K562 (cell line): ENCODE data around the gene TBRG4. TPM values are rescaled to one million over a fixed set of nuclear protein-coding genes. Genes with fewer than 3 reads are reported as not detected.

ENCODE experiments used
- ATAC-seq: fragments of 200-7000 bp; cut with Tn5 transposase; 3 replicates; pipeline ENCODE4 v1.9.1; 2020; ENCODE audit warnings: moderate library complexity
- BruUV-seq: library from RNA; stranded (reverse); fragments of 400-500 nt; replicated peaks from 2 replicates; lab custom pipeline; 2021; lab: Mats Ljungman, UMichigan
- CTCF ChIA-PET: fragments of 300-600 bp; formaldehyde crosslinking; extraction: SDS; loops from one replicate; lab custom pipeline; 2021; ENCODE audit warnings: low intra/inter-chr PET ratio; lab: Yijun Ruan, JAX
- POLR2A ChIA-PET: fragments of 300-600, 350-650 bp; sonication (Branson Sonifier 250); formaldehyde crosslinking; extraction: SDS; loops from one replicate; lab custom pipeline; 2021; ENCODE audit warnings: antibody characterized with exemption, inconsistent platforms; lab: Yijun Ruan, JAX
- DNase-seq, 4 experiments: peaks; one replicate each; pipeline versions ENCODE4 v3.0.0 to v3.0.0-alpha.2; 2011 to 2018; ENCODE audit warnings: low spot score in 3 of 4, mixed read lengths in 3 of 4; ENCODE audit errors: extremely low read depth in 1 of 4
- FAIRE-seq: peaks from 2 replicates; lab custom pipeline; 2011; peaks lifted over from hg19 to GRCh38; lab: Jason Lieb, UNC
- H2AFZ ChIP-seq: 2 replicates; pipeline ENCODE4 v1.6.0; 2011; ENCODE audit warnings: low read depth, low read length, control low read depth, inconsistent platforms
- H3K27ac ChIP-seq: fragments of 200-600 bp; 3 replicates; pipeline ENCODE4 v1.8.0; 2011; ENCODE audit warnings: low read depth, mild to moderate bottlenecking, control low read depth, inconsistent platforms, low read length, moderate library complexity, mixed read lengths; ENCODE audit errors: extremely low read depth
- H3K27me3 ChIP-seq, 2 experiments: fragments of 300-600 bp in 1 of 2; 2 replicates in 1 of 2; 3 replicates in 1 of 2; pipeline versions ENCODE4 v1.6.0 to v1.8.0; 2011; ENCODE audit warnings: inconsistent platforms in 2 of 2, low read length in 2 of 2, mild to moderate bottlenecking in 1 of 2, mixed read lengths in 1 of 2, moderate library complexity in 1 of 2; ENCODE audit not compliant: control insufficient read depth in 2 of 2, insufficient read depth in 2 of 2
- H3K36me3 ChIP-seq: fragments of 300-600 bp; 3 replicates; pipeline ENCODE4 v1.8.0; 2011; ENCODE audit warnings: mild to moderate bottlenecking, low read length, inconsistent platforms; ENCODE audit not compliant: control insufficient read depth, insufficient read depth
- H3K4me1 ChIP-seq, 2 experiments: fragments of 200-600 bp in 1 of 2; replicated peaks in 1 of 2; 2 replicates in 1 of 2; 3 replicates in 1 of 2; pipeline versions ENCODE4 v1.5.1 to v1.8.0; 2011; ENCODE audit warnings: inconsistent platforms in 2 of 2, low read length in 2 of 2, mild to moderate bottlenecking in 1 of 2, mixed read lengths in 1 of 2, moderate library complexity in 1 of 2; ENCODE audit not compliant: control insufficient read depth in 2 of 2, insufficient read depth in 2 of 2
- H3K4me2 ChIP-seq: 2 replicates; pipeline ENCODE4 v1.6.1; 2011; ENCODE audit warnings: low read length, control low read depth, inconsistent platforms, mixed read lengths; ENCODE audit not compliant: insufficient read depth
- H3K4me3 ChIP-seq: fragments of 200-600 bp; sonication (generic), shearing (Covaris generic); 2 replicates; pipeline ENCODE4 v1.5.1; 2016; ENCODE audit warnings: control low read depth, inconsistent platforms
- H3K79me2 ChIP-seq: fragments of 200-600 bp; 3 replicates; pipeline ENCODE4 v1.8.0; 2011; ENCODE audit warnings: low read length, inconsistent platforms; ENCODE audit not compliant: control insufficient read depth, insufficient read depth
- H3K9ac ChIP-seq, 2 experiments: 2 replicates each; pipeline versions ENCODE4 v1.6.0 to v1.6.1; 2011; ENCODE audit warnings: low read depth in 2 of 2, low read length in 2 of 2, control low read depth in 1 of 2, inconsistent platforms in 1 of 2, mild to moderate bottlenecking in 1 of 2, mixed read lengths in 1 of 2; ENCODE audit not compliant: insufficient read depth in 1 of 2
- H3K9me1 ChIP-seq: one replicate; pipeline ENCODE4 v1.6.0; 2011; ENCODE audit warnings: inconsistent platforms, mild to moderate bottlenecking, low read length, moderate library complexity; ENCODE audit not compliant: control insufficient read depth, insufficient read depth
- H3K9me3 ChIP-seq: replicated peaks from 2 replicates; pipeline ENCODE4 v1.5.1; 2011; ENCODE audit warnings: low read depth, low read length, inconsistent platforms; ENCODE audit not compliant: control insufficient read depth, insufficient read depth
- H4K20me1 ChIP-seq: replicated peaks from 2 replicates; pipeline ENCODE4 v1.6.1; 2011; ENCODE audit warnings: low read length, inconsistent platforms, mixed read lengths; ENCODE audit not compliant: control insufficient read depth, insufficient read depth
- FOSL1 ChIP-seq: fragments of 200-800 bp; sonication (Bioruptor generic); conservative IDR thresholded peaks from 2 replicates; pipeline ENCODE4 v1.6.1; 2016; ENCODE audit warnings: missing genetic modification characterization, missing compliant biosample characterization
- MECOM ChIP-seq: fragments of 250-450 bp; sonication (Bioruptor Pico); IDR thresholded peaks from 2 replicates; pipeline ENCODE4 v1.8.0; 2022; ENCODE audit warnings: inconsistent platforms
- NFIC ChIP-seq: fragments of 450-650 bp; IDR thresholded peaks from 2 replicates; pipeline ENCODE4 v1.6.1; 2017; ENCODE audit warnings: mild to moderate bottlenecking, inconsistent platforms
- RBFOX2 ChIP-seq: fragments of 200-400 bp; formaldehyde crosslinking; IDR thresholded peaks from 2 replicates; pipeline ENCODE4 v1.6.1; 2017; ENCODE audit warnings: low read depth, mild to moderate bottlenecking, low read length, moderate library complexity
- RBM22 ChIP-seq: fragments of 200-400 bp; formaldehyde crosslinking; IDR thresholded peaks from 2 replicates; pipeline ENCODE4 v1.6.1; 2018; ENCODE audit warnings: low read length, low read depth; ENCODE audit not compliant: poor library complexity, severe bottlenecking
- SREBF2 ChIP-seq: sonication (generic); formaldehyde crosslinking; IDR thresholded peaks from 2 replicates; pipeline ENCODE4 v1.4.0; 2020; ENCODE audit warnings: mild to moderate bottlenecking, missing genetic modification reagents
- SRSF1 ChIP-seq: fragments of 200-400 bp; formaldehyde crosslinking; IDR thresholded peaks from 2 replicates; pipeline ENCODE4 v1.6.1; 2017; ENCODE audit warnings: mild to moderate bottlenecking, low read depth, low read length, moderate library complexity
- WGBS: fragments of 100-300 bp; shearing (Covaris generic); methylation state at CpG from one replicate; pipeline ENCODE4 v1.1.6; 2016; ENCODE audit warnings: low coverage, mixed read lengths; ENCODE audit not compliant: insufficient coverage; ENCODE audit errors: missing lambda C conversion rate; 5-methylcytosine and 5-hydroxymethylcytosine counted together
- in situ Hi-C: fragments of 300-500 bp; cut with MboI; formaldehyde crosslinking; loops from 4 replicates; pipeline ENCODE4 v1.15.0; 2018; ENCODE audit warnings: inconsistent platforms, mixed read lengths
- intact Hi-C: fragments of 100-400 bp; cut with micrococcal nuclease; formaldehyde crosslinking; loops from 2 replicates; pipeline ENCODE4 v1.14.2; 2022
- polyA plus RNA-seq, 8 experiments: library from polyadenylated mRNA; depleted of rRNA in 4 of 8; stranded (reverse) in 5 of 8; unstranded in 3 of 8; fragments of >200 nt; fragmentation: Nextera tagmentation in 2 of 8; fragmentation: Illumina TruSeq in 1 of 8; extraction: Ambion mirVana in 2 of 8; extraction: Trizol in 1 of 8; gene quantifications; 2 replicates each; pipeline versions ENCODE4 v1.2.1 to v1.2.3, GENCODE V29; 2011 to 2014; ENCODE audit warnings: inconsistent platforms in 1 of 8, missing spikeins in 1 of 8
- total RNA-seq, 7 experiments: library from RNA; depleted of rRNA in 6 of 7; stranded (reverse); fragments of >200 nt in 6 of 7; fragmentation: Illumina TruSeq in 2 of 7; extraction: Trizol in 2 of 7; gene quantifications; 2 replicates each; pipeline versions ENCODE4 v1.2.1 to v1.2.3, GENCODE V29; 2011 to 2021; ENCODE audit warnings: low replicate concordance in 1 of 7

Gene TBRG4
- total and polyA plus RNA-seq, 9 of the 15 experiments (the other 6 are each of a cell fraction or from before 2014, with no cell fraction given), result 11.2 to 322 (median 216) TPM

- H3K9me1 ChIP-seq, result no peaks in the 10 kb centered on the region
- TF ChIP-seq SRSF1, result no peak
- TF ChIP-seq FOSL1 (tag), result no peak
- 0 out of 2 replicates have a peak, but pooled peaks have one; percentile 15 for TF ChIP-seq RBFOX2
- TF ChIP-seq NFIC, result peak; percentile 44; the same call in 1 of the 2 replicates
- TF ChIP-seq RBM22, result peak; percentile 43
- no peak for TF ChIP-seq SREBF2 (CRISPR knock-in tag)
- no peak for TF ChIP-seq MECOM (CRISPR knock-in tag)
- 0 out of 2 replicates have a peak, but pooled peaks cover 4% of the 10 kb centered on the region for H4K20me1 ChIP-seq
- FAIRE-seq, result no peak
- H3K79me2 ChIP-seq, result no peaks in the 10 kb centered on the region
- H3K4me2 ChIP-seq, result no peak overlapping the region
- in situ Hi-C loops (no loop called here), intact Hi-C loops (loop anchor here (10.0 kb wide), 1 partner anchor 99 kb away; the partner anchor contains the start of gene MYO1G)
- H3K9me3 ChIP-seq, result no peaks in the 10 kb centered on the region
- H3K27me3 ChIP-seq, result no peaks in the 10 kb centered on the region
- WGBS, result 87% methylated on average over 14 of the region's 15 CpGs
- BruUV-seq, result no TSS peak
- no peak overlapping the region for H3K9ac ChIP-seq
- H2AFZ ChIP-seq, result no peak overlapping the region
- POLR2A ChIA-PET, result interaction anchor here (0.5 to 1.2 kb wide), 2 partner anchors 7 to 1338 kb away, joined by 3 read pairs; no protein-coding TSS in a partner anchor
- H3K27ac ChIP-seq, result no peak overlapping the region
- H3K4me3 ChIP-seq, result no peak overlapping the region
- CTCF ChIA-PET, result no interaction called here
- DNase-seq, result no peak
- H3K36me3 ChIP-seq, result peaks cover 78% of the 10 kb centered on the region; the same call in 2 of the 3 replicates
- H3K4me1 ChIP-seq, result peaks cover 0 to 18% of the 10 kb centered on the region in 2 experiments; a peak in 1 of 5 replicates
- no peak for ATAC-seq
Measured at GRCh38 chr7:45073786-45074527, 37.5 kb downstream of the TBRG4 start.
